ENCODE data around the gene SORL1.

DNA sequence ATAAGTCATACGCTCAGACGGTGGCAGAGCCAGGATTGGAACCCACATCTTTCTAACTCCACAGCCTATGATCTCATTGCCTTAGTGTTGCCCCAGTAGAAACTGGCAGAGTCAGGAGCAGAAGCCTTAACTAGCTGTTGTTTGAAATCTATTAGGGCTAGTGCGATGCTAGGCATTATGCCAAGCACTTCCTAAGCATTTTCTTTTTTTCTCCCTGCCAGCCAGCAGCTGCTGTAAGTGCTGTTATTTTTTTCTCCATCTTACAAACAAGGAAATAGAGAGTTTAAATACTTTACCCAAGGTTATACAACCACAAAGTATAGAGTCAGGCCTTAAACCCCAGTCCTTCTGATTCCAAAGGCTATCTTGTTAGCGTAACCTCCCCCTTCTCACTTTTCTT lies 161.6 kb downstream of the SORL1 start:
- TF ChIP-seq TAF1 (IDR thresholded peaks at IDR 0.05; ENCODE audit: low read depth, low read length) (no peak), PHF8 (conservative IDR thresholded peaks at IDR 0.05; ENCODE audit: low read depth, low read length) (no peak)
- TF ChIP-seq, protein P1, sequence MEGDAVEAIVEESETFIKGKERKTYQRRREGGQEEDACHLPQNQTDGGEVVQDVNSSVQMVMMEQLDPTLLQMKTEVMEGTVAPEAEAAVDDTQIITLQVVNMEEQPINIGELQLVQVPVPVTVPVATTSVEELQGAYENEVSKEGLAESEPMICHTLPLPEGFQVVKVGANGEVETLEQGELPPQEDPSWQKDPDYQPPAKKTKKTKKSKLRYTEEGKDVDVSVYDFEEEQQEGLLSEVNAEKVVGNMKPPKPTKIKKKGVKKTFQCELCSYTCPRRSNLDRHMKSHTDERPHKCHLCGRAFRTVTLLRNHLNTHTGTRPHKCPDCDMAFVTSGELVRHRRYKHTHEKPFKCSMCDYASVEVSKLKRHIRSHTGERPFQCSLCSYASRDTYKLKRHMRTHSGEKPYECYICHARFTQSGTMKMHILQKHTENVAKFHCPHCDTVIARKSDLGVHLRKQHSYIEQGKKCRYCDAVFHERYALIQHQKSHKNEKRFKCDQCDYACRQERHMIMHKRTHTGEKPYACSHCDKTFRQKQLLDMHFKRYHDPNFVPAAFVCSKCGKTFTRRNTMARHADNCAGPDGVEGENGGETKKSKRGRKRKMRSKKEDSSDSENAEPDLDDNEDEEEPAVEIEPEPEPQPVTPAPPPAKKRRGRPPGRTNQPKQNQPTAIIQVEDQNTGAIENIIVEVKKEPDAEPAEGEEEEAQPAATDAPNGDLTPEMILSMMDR (IDR thresholded peaks at IDR 0.05; ENCODE audit: control extremely low read depth in 1 of 3, insufficient read depth in 1 of 3, low read depth in 1 of 3, low read length in 3 of 3), result no peak
- TF ChIP-seq, protein P2, sequence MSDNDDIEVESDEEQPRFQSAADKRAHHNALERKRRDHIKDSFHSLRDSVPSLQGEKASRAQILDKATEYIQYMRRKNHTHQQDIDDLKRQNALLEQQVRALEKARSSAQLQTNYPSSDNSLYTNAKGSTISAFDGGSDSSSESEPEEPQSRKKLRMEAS (IDR thresholded peaks at IDR 0.05), result no peak

Measured in H1 (cell line).